Stimulated activated CD4-positive, alpha-beta T cell treated with anti-CD3 and anti-CD28 coated beads, Interleukin-15, amount 100 ng/mL, for 24 hours (primary cell): ENCODE measurements around the gene ANKRD60.

Source experiments
- DNase-seq: peaks from one replicate; pipeline ENCODE4 v3.0.0-alpha.2; 2020

Gene ANKRD60

DNA sequence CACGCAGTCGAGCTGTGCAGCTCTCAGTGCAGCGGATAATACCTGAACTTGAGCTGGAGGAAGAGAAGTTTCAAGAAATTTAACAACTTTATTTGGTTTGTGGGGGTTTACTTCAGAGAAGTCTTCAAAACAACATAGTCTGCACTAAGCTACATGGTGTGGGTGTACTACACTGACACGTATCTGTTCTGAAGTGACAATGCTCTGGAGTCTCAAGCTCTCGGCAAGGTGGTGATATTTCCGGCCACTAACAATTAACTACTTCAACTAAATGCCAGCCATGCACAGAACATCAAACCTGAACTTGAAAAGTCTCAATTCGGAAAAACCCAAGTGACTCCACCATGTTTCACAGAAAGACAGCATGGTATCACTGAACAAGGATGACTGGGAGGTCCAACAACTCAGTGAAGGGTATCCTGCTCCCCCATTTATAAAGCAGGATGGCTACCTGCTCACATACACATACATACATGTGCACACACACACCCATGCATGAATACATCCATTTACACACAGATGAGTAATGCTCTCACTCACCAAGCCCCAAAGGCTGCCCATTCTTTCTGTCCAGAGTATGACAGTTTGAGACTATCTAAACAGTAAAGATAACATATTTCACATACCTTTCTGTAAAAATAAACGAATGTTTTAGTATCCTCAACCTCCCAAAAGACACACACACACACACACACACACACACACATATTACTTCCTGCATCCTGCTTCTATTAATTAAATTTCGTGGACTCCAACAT lies 15.4 kb upstream of the ANKRD60 start:
- no peak for DNase-seq

DNA sequence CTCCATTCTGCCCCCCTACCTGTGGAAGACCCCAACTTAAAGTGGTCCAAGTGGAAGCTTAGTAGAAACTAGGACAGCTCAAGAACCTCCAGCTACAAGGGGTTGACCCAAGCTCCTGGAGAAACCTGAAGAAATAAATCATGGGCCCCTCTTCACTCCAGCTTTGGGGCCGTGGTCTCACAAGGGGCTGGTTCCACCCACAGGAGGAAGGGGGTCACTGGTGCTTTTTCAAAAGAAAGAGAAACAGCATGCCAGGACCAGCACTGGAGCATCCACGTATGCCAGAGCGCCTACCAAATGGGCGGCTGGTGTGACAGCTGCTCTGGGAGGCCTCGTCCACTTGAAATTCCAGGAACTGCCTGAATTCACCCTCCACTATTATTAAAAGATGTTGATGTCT lies 14.4 kb upstream of the ANKRD60 start:
- DNase-seq = no peak

DNA sequence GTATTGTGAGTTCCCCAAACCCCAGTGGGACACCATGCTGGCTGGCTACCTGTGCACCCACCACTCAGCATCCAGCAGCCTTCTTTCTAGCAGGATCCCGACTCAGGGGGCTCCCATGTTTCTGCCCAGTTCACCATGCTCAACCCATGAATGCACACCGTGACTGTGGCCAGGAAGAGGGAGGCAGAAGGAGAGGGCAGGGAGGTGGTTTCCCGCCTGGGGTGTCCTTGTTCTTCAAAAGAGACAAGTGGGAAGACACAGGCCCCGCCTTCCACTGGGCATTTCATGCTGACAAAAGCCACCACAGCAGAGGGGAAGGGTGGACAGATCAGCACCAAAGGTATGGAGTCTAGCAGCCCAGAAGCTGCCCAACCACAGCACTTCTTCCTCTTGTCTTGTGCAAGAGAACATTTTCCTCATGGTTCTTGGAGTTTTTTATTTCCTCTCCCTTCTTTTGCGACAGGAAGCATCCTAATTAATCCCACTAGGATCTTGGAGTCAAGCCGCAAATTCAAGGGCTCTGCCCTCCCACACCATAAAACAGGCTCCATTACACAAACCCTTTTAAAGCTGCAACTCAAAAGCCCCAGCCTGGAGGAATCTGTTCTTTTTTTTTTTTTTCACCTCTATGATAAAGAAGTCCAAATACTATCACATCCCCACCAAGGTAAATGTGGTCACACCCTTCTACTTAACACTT lies 13.5 kb upstream of the ANKRD60 start:
- no peak for DNase-seq

DNA sequence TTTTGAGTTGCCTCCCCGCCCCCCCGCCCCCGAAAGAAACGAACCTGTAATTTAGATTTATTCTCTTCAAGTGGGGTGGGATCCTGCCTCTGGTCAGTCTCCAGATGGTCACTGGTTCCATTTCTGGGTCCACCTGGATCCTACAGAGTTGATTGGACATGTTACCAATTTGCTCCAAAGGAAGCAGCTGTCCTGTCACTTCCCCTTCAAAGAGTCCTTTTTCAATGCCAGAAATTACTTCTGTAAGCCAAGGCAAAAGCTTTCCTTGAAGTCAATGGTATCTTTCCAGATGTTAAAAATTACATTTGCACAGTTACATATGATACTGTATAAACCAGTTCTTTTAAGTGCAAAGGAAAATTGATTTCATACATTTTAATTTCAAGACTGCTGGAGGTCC lies 12.0 kb upstream of the ANKRD60 start:
- DNase-seq = no peak

DNA sequence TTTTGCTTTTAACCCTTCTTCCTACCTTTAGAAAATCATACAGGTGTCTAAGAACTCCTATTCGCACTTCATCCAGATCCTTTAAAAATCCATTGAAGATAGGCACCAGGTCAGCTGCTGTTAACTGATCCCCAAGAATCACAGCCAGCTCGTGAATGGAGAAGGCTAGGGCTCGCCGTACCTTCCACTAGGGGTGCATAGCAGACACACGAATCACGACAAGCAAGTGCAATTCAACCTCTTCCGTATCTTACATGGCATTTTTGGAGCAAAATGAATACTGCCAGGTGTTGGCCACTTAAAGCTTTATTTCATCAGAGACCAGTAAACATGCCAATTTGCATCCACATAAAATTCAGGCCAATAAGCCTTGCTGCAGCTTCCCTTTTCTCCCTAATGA lies 10.8 kb upstream of the ANKRD60 start:
- DNase-seq = no peak

DNA sequence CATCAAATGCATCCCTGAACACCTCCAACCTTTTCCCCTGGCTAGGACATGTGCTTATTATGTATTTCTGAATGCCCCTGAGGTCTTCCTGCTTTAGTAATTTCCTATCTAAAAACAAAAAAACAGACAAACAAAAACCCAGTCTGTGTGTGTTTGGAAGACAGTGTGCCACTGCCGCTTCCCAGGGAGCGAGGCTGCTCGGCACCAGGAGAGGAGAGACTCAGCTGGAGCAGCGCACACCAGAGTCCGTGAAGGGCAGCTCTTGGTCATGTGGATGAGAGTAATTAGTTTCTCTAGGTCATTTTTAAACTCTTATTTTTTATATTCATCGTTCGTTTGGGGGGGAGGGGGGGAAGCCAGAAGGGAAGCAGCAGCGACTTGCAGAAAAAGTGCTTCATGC lies 10.0 kb upstream of the ANKRD60 start:
- no peak for DNase-seq

DNA sequence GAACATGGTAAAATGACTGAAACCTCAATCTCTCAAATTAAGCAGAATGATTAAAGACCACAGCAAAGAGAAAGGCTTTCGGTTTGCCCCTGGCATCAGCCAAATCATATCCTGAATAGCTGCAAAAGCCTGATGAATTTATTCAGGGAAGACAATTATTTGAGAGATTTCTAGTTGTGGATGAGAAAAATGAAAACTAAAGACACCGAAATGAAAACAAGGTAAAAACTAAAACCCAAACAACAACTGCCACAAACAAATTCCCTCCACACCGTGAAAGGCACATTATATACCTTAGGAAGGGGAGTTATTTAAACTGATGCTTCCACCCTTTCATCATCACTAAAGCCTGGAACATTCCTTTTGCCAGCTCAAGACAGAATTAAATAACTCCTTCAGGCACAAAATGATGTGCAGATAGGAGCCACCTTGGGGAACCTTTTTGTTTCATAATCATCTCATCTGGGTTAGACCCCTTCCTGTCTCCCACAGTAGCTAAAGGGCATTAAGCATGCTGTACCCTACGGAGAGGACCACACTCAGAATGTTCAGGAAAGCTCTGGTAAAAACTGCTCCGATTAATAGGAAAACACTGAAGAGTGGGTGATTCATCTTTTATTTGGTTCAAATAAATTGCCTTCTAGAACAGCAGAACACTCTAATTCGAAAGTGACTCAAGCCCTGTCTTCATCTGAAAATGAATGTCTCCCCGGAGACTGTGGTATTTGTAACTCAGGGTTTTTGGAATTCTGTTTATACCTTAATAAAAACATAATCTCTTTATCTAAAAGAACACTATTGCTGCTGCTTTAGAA lies 9.1 kb upstream of the ANKRD60 start:
- no peak for DNase-seq

DNA sequence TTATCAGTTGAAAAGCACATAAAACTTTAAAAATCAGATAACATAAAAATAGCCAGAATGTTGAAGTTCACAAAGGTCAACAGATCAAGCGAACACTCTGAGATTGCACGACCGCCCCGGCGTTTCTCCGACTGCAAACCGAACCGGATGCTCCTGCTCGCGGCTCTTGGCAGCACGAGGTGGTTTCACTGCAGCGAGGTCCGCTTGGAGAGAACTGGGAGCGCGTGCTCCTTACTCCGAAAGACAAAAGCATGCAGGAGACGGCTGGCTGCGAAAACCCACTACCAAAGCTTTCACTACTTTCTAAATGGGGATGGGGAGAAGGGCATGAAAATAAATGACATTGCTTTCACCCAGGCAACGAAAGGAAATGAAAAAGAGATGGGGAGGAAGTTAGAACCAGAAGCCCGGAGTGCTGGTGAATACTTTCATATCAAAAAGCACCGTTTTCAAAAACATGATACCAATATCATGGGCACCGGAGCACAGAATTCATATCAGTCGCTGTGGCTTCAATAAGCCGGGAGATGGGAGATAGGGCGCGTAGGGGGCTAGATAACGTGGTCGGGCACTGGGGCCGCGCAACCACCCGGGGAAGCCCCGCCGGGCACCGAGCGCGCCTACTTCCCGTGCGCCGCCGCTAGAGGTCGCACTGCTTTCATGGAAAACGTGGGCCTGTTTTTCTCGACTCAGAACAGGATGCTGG lies 8.3 kb upstream of the ANKRD60 start:
- peak; percentile 91 for DNase-seq

DNA sequence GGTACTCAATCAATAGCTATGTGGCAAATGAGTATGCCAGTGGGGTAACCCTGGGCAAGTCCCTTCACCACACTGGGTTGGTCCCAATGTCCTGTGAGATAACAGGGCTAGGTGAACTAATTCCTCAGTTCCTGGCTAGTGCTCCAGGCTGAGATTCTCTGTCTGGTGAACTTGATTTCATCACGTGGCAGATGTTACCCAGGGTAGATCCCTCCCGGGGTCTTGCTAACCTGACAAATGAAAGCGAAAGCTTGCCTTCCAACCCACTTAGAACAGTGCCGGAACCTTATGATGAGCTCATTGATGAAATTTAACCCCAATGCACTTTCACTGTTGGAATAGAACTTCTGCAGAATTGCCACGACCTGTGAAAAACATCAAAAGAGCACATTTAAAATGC lies 6.6 kb upstream of the ANKRD60 start:
- DNase-seq = peak; percentile 25

DNA sequence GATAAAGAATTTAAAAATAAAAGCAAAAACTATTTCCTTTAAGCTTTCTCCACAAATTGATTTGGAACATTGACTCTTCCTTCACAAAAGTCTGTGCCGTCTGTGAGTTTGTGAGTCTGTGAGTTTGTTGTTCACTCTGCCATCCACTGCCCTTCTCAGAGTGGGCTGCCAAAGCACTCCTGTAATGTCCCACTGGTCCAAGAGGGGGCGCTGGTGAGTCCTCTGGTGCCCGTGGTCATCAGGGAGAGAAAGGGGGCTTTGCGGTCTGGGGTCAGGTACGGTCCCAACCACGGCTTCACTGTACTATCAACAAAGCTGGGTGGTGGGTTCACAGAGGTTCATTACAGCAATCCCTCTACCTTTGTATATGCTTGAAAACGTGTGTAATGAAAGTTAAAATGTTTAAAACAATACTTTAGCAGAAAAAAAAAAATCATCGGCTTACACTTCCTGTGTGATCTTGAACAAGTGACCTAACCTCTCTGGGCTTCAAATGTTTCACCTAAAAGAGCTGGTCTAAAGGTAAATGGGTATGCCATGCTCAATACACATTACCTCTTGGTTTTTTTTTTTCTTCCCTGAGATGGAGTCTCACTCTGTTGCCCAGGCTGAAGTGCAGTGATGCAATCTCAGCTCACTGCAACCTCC lies 5.6 kb upstream of the ANKRD60 start:
- DNase-seq = peak; percentile 53

DNA sequence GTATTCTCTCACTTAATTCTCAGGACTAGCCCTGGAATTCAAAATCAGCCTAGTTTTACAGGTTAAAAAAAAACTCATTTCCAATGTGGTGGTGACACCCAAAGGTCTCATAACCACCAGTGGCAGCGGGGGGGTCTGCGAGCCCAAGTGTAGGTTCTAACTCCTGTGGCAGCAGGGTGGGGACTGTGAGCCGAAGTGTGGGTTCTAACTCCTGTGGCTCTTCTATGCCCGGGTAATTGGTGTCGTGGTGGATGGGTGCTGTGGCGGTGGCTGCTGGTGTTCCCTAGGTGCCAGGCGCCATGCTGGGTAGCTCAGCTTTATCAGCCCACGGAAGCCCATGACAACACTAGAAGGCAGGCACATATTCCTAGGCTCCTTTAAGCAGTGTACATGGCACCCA lies 4.9 kb upstream of the ANKRD60 start:
- DNase-seq = no peak

DNA sequence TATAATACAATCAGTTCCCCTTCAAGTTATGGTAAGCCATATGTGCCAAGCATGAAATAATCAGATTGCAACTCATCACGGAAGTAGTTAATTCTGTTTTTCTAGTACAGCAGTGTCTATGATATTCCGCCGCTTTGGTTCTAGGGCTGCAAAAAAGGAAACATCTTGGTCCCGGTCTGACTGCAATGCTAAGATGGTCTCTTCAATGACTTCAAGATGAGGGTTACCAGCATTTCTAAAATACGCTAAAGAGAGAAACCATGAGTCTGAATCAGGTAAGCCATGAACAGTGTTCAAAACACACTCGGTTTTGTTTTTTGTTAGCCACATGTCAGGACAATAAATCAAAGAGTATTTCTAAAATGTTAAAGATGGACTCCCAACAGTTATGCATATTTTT lies 3.2 kb upstream of the ANKRD60 start:
- no peak for DNase-seq

DNA sequence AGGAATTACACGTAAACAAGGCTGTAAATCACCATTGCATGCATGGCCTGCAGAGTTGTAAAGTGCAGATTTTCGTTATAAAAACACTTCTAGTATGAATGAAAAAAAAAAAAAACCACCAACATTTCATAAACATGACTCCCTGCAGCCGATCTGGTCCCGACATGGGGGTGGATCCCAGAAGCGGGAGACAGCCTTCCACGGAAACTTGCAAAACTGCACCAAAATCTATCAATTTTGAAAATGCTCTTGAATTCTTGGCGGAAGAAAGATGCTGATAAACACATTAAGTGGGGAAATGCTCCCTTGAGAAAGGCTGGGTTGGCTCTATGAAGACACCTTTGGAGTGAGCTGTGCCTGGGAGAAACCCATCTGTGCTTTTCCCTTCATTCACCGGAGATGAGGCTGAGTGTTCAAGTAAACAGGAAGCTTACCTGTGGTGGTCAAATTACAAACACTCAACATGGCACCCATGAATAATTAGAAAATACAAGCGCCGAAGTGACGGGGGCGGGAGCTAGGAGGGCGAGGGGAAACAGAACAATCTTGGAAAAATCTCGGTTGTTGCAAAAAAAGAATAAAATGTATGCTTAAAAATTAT lies 845 bp upstream of the ANKRD60 start:
- DNase-seq = no peak

DNA sequence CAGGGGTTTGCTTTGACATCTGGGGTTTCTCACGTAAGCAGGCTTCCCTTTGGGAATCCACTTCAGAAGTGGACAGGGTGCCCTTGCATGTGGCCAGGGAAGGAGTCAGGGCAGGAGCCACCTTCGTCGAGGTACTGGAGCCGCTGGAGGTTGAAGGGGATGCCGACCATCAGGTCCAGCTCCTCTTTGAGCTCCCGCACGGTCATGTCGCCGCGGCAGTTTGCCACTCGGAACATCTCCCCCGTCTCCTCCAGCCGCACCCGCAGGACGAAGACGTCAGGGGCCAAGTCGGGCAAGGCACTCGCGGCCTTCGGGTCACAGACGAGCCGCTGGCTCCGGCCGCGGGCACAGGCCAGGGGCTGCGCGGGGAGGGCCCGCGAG lies 360 bp downstream of the ANKRD60 start:
- DNase-seq = peak; percentile 13

DNA sequence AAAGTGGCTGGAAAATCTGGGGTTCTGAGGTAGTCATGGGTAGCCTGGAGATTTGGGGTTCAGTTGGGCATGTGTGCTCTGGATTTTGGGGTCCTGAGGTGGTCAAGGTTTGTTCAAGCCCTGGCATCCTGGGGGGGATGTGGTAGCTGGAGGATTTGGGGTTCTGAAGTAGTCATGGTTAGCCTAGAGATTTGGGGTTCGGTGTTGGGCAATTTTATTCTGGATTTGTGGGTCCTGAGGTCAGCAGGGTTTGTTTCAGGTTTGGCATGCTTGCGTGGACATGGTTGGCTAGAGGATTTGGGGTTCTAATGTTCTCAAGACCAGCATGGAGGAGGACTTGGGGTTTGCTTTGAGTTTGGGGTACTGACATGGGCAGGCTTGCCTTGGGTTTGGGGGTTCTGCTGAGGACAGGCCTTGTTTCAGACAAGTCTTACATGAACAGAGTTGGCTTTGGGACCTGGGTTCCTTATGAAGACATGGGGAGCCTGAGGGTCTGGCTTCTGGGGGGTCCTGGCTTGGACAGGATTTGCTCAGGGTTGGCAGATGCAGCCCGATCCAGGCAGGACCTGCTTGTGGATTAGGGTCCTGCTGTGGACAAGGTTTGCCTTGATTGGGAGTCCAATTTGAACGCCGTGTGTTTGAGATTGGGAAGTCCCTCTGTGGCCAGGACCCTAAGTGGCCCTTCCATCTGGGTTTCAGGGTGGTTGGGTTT lies 906 bp downstream of the ANKRD60 start:
- no peak for DNase-seq

DNA sequence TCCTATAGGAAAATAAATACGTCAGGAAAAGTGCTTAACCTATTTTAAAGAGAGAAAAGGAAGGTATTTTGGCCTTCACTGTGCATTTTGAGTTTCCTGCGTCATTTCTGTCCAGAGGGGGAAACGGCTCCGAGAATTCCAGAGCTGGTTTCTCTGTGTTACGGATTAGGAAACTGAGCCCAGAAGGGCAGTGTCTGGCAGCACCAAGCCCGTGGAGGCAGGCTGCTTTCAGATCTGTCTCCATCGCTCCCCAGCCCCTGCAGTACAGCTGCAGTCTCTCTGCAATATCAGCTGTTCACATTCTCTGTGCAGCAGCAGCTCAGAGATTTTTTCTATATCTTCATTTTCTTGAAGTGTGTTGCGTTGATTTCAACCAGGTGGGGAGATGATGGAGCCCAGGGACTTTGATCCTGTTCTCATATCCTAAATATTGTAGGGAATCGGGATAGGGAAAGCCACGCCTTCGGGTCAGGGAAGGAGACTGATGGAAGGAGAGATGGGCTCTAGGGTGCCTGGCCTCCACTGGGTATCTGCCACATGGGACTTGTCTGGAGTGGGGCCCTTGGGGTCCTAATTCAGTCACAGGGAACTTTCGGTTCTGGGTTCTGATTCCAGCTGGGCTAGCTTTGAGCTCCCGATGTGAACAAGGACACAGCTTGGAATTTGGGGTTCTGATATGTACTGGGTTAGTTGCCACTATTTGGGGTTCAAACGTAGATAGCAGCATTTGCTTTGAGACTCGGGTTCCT lies 2.8 kb downstream of the ANKRD60 start:
- no peak for DNase-seq

DNA sequence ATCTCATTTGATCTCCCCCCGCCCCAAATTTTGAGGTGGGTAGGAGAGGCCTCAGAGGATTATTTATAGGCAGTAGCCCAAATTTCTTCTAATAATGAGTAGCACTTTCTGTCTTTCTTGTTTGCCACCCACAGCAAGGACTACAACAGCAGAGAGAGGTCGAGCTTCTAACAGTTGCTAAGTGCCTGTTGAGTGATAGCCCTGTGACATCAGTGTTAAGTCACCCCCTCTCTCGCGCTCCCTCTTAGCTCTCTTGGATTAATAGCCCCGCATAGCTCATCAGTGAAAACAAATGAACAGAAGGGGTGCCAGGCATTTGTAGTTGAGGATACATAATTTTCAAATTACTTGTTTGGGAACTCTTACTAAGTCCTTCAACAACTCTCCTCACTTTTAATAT lies 3.5 kb downstream of the ANKRD60 start:
- no peak for DNase-seq

DNA sequence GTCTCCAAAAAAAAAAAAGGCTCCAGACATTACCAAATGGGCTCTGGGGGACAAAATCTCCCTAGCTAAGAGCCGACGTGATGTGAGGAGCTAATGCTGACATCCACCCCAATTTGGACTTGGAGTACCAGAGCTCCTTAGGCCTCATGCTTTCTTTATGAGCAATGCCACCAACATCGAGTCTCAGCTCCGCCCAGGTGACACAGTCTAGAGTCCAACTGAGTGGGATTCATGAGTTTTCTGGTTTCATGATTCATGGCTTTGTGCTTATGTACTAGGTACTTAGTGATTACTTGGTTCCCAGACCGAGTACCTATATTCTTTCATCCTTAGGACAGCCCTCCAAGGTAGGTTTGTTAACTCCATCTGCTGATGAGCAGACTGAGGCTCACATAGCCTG lies 4.4 kb downstream of the ANKRD60 start:
- peak; percentile 51 for DNase-seq

DNA sequence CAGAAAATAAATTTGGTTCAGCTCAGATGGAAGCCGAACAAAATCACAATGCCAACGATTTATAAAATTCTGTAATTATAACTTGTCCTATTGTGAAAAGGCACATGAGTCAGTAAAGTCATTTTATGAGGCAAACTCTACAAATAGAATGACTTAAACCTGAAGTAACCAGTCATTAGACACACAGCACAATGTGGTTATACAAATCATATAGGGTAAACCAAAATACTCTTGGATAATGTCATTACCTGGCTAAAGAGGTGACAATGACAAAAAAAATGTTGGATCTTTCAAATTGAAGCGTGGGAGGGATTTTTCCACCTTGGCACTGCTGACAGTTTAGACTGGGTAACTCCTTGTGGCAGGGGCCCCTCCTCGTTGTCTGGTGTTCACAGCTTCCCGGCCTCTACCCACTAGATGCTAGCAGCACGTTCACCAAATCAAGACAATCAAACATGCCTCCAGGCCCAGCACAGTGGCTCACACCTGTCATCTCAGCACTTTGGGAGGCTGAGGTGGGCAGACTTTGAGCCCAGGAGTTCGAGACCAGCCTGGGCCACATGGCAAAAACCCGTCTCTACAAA lies 5.0 kb downstream of the ANKRD60 start:
- peak; percentile 12 for DNase-seq

DNA sequence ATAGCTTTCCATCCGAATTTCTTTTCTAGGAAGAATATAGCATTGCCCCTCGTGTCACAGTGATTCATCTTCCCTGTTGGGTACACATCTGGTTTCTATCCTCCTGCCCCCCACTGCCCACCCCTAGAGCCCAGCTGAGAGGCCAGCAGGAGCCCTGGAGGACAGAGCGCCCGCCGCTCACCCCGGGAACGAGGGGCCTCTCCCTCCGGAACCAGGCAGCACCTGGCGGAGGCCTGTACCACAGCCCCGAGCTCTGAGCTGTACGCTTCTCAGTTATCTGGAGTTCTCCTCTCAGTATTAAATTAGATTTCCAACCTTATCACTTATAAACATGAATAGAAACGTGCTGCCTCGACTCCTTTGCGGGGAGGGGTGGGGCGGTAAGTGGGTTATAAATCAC lies 6.0 kb downstream of the ANKRD60 start:
- no peak for DNase-seq

DNA sequence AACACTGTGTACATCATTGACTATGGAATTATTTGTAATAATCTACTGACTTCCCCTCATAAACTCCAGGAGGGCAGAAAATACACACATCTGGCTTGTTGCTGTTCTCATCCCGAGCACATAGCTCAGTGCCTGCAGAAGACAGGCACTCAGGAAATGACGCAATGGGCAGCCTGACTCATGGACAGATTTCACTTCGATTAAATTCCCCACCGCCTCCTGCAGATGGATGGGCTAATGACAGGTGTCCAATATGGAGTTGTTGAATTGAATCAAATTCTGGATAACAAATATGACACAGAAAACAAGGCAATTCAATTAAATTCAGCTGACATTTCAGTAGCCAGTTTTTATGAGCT lies 9.1 kb downstream of the ANKRD60 start:
- DNase-seq = no peak
